ENCODE results near the gene LGR6. TPM values are rescaled to one million over a fixed set of nuclear protein-coding genes. Genes with fewer than 3 reads are reported as not detected.
A peak's percentile ranks its signal among the peaks of the same experiment; 100 is the strongest.
"Not testable (repeated sequence)": the region's sequence is repeated elsewhere in the genome, so short reads cannot be mapped to it uniquely, and the experiment has no call there.

Gene LGR6
- total RNA-seq, 4 donors from 2014 or later, result 1.6 to 4.9 (median 4.1) TPM

GRCh38 chr1:202259705-202260104 is 66.1 kb downstream of the LGR6 start:
- Histone ChIP-seq H3K27me3 (peaks cover 27% of the 10 kb centered on the region), H3K9me3 (no peaks in the 10 kb centered on the region), H3K36me3 (no peaks in the 10 kb centered on the region), H3K4me1 (no peaks in the 10 kb centered on the region), H3K27ac (no peak overlapping the region), H3K4me3 (no peak overlapping the region)
- TF ChIP-seq CTCF (IDR thresholded peaks at IDR 0.05) (no peak), EP300 (IDR thresholded peaks at IDR 0.05) (no peak), POLR2AphosphoS5 (IDR thresholded peaks at IDR 0.05) (no peak), POLR2A (IDR thresholded peaks at IDR 0.05) (no peak)
- peak in 1 of 2 donors; percentile 7 for DNase-seq (ENCODE audit: low spot score in 2 of 2)
- WGBS, result 92% methylated on average over 7 of the region's 7 CpGs

GRCh38 chr1:202261209-202261958 is 67.8 kb downstream of the LGR6 start:
- not testable (repeated sequence) for H3K27ac ChIP-seq; DNase-seq (ENCODE audit: low spot score in 2 of 2); H3K9me3 ChIP-seq; H3K4me3 ChIP-seq; H3K4me1 ChIP-seq; H3K36me3 ChIP-seq
- 100% methylated on average over 4 of the region's 4 CpGs for WGBS
- H3K27me3 ChIP-seq, result peaks cover 32% of the 10 kb centered on the region

GRCh38 chr1:202263628-202264027 is 70.0 kb downstream of the LGR6 start:
- H3K4me1 ChIP-seq, result no peaks in the 10 kb centered on the region
- 75% methylated on average over 2 of the region's 2 CpGs for WGBS
- no peak for DNase-seq (ENCODE audit: low spot score in 2 of 2)
- no peaks in the 10 kb centered on the region for H3K9me3 ChIP-seq
- H3K27ac ChIP-seq, result no peak overlapping the region
- H3K4me3 ChIP-seq, result no peak overlapping the region
- peaks cover 36% of the 10 kb centered on the region for H3K27me3 ChIP-seq
- TF ChIP-seq CTCF (IDR thresholded peaks at IDR 0.05) (no peak), POLR2A (IDR thresholded peaks at IDR 0.05) (no peak), POLR2AphosphoS5 (IDR thresholded peaks at IDR 0.05) (no peak), EP300 (IDR thresholded peaks at IDR 0.05) (no peak)
- H3K36me3 ChIP-seq, result no peaks in the 10 kb centered on the region

- WGBS, result 55% methylated on average over 5 of the region's 6 CpGs
- DNase-seq (ENCODE audit: low spot score in 2 of 2), result peak in 1 of 2 donors; percentile 64
- Histone ChIP-seq H3K9me3 (no peaks in the 10 kb centered on the region), H3K36me3 (no peaks in the 10 kb centered on the region), H3K27me3 (peaks cover 36% of the 10 kb centered on the region), H3K4me1 (no peaks in the 10 kb centered on the region), H3K27ac (no peak overlapping the region), H3K4me3 (no peak overlapping the region)
- TF ChIP-seq POLR2AphosphoS5 (IDR thresholded peaks at IDR 0.05), result no peak
- no peak for TF ChIP-seq CTCF (IDR thresholded peaks at IDR 0.05)
- TF ChIP-seq POLR2A (IDR thresholded peaks at IDR 0.05), result no peak
- no peak for TF ChIP-seq EP300 (IDR thresholded peaks at IDR 0.05)
Observed at GRCh38 chr1:202264300-202264699, 70.7 kb downstream of the LGR6 start.

GRCh38 chr1:202264726-202265125 is 71.1 kb downstream of the LGR6 start:
- TF ChIP-seq POLR2AphosphoS5 (IDR thresholded peaks at IDR 0.05) (no peak), POLR2A (IDR thresholded peaks at IDR 0.05) (no peak), EP300 (IDR thresholded peaks at IDR 0.05) (no peak), CTCF (IDR thresholded peaks at IDR 0.05) (no peak)
- 65% methylated on average over 3 of the region's 3 CpGs for WGBS
- H3K9me3 ChIP-seq, result no peaks in the 10 kb centered on the region

More at GRCh38 chr1:202264726-202265125, 71.1 kb downstream of the LGR6 start:
- H3K36me3 ChIP-seq, result no peaks in the 10 kb centered on the region
- no peaks in the 10 kb centered on the region for H3K4me1 ChIP-seq
- no peak overlapping the region for H3K27ac ChIP-seq
- H3K4me3 ChIP-seq, result no peak overlapping the region
- peaks cover 34% of the 10 kb centered on the region for H3K27me3 ChIP-seq
- no peak for DNase-seq (ENCODE audit: low spot score in 2 of 2)

Data from suprapubic skin (tissue), 4 donors.